GM18951 (cell line): ENCODE data around the gene IRF9.

Source experiments
- POLR2A ChIP-seq: IDR thresholded peaks from 4 replicates; pipeline ENCODE4 v1.6.1; 2011; ENCODE audit warnings: mild to moderate bottlenecking; ENCODE audit not compliant: insufficient read length, insufficient read depth; ENCODE audit errors: extremely low read depth
- in situ Hi-C: fragments of 300-500 bp; cut with MboI; formaldehyde crosslinking; loops from one replicate; pipeline ENCODE4 v1.12.0; 2022; ENCODE audit warnings: low sequenced_read_pairs, mixed read lengths, inconsistent platforms; ENCODE audit not compliant: unreplicated experiment

The IRF9 gene

GRCh38 chr14:24181371-24182077 lies 20.5 kb downstream of the IRF9 start:
- in situ Hi-C loops, result no loop called here
- peak; percentile 31 for TF ChIP-seq POLR2A

- TF ChIP-seq POLR2A, result no peak
- in situ Hi-C loops, result no loop called here
Observed at GRCh38 chr14:24182110-24182882, 21.2 kb downstream of the IRF9 start.

DNA sequence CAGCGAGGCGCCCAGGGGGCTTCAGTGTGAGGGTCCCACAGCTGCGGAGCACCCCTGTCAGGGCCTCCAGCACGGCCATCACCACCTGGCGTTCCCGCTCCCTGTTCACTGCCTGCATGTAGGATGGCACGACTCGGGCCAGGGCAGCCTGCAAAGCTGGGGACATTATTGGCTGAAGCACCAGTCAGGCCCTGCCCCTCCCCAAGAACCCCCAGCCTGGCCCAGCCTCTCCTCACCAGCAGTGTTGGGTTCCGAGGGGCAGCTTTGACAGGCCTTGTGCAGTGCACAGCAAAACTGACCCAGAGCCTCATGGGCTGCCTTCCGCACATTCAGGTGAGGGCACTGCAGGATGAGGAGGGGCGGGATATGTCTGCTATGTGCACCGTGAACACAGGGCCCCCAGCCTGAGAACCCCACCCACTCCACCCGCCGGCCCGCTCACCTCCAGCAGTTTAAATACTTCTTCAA lies 22.0 kb downstream of the IRF9 start:
- in situ Hi-C loops, result no loop called here

GRCh38 chr14:24184104-24184970 lies 23.3 kb downstream of the IRF9 start:
- no peak for TF ChIP-seq POLR2A
- in situ Hi-C loops, result no loop called here

More for the DNA sequence above, 22.0 kb downstream of the IRF9 start:
- TF ChIP-seq POLR2A, result no peak

- TF ChIP-seq POLR2A, result no peak
- in situ Hi-C loops, result no loop called here
Observed at GRCh38 chr14:24185026-24185425, 24.0 kb downstream of the IRF9 start.

DNA sequence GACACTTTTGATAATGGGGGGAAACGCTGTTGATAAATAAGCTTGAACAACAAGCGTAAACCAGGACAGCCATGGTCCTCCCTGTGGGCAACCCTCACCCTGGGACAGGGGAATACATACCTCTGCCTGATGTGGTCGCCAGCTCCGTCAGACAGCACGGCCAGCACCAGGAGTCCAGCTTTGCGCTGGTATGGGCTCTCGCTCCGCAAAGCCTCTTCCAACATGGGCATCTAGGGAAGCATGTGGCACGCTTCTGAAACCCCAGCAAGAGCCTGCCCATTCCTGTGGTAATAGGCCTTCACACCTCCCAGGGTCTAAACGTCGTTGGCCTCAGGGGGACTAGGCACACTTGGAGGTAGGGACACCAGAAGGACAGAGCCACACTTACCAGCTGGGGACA lies 24.7 kb downstream of the IRF9 start:
- in situ Hi-C loops, result no loop called here
- no peak for TF ChIP-seq POLR2A

GRCh38 chr14:24186831-24187538 lies 25.9 kb downstream of the IRF9 start:
- in situ Hi-C loops, result no loop called here
- no peak for TF ChIP-seq POLR2A

GRCh38 chr14:24187539-24187915 lies 26.5 kb downstream of the IRF9 start:
- TF ChIP-seq POLR2A, result no peak
- in situ Hi-C loops, result no loop called here

DNA sequence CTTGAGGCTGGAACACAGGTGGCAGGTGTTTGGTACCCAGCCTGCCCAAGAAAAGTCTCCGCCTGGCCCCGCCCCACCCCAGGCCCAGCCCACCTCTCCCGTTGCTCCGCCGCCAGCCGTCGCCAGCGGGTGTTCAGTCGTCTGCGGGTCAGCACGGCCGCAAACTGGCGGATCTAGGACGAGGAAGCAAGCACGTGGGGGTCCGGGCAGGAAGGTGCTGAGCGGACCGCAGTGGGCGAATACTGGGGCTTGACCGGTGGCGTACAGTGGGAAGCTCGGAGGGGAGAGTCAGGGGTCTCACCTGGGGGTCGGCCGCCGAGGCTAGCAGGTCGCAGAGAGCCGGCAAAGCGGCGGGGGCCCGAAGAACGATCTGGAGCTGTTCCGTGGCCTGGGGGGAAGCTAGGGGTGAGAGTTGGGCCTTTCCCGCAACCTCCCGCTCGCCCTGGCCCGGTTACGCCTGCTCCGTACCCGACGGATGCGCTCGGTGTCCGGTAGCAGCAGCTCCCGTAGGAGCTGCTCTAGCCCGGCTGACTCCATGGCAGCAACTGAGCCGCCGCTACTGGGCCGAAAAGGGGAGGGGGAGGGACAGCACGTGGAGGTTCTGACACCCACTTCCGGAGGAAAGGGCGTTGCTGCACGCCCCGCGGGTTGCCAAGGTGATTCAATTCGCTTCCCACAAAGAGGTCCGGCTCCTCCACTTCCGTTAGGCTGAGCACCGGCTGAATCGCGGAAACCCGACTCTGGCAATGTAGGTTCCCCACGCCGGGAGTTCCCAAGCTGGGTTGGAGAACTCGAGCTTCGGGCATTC lies 27.4 kb downstream of the IRF9 start, which contains the start of gene IPO4:
Gene IPO4 (minus strand): TSS at position 566 of the 808 bp plus-strand sequence. CDS start 29 bp downstream, at position 537.
- TF ChIP-seq POLR2A, result peak; percentile 91
- in situ Hi-C loops, result no loop called here

DNA sequence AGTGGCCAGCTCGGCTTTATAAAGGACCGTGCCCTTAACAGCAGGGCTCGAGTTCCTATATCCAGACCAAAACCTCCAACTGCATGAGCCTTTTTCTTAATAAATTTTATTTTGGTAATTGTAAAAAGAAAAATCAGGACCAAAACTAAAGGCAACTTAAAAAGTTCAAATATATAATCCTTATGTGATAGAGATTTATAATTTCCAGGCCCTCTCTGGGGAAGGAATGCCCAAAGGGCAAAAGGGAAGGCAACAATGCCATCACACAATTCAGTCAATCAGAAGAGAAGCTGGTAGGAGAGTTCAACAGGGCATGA lies 28.0 kb downstream of the IRF9 start:
- in situ Hi-C loops, result no loop called here

GRCh38 chr14:24189460-24189859 lies 28.4 kb downstream of the IRF9 start:
- in situ Hi-C loops, result no loop called here
- TF ChIP-seq POLR2A, result no peak

More for the DNA sequence above, 28.0 kb downstream of the IRF9 start:
- no peak for TF ChIP-seq POLR2A

GRCh38 chr14:24190416-24190815 lies 29.4 kb downstream of the IRF9 start:
- in situ Hi-C loops, result no loop called here
- TF ChIP-seq POLR2A, result no peak
